ENCODE measurements around the gene MYBBP1A. TPM values are rescaled to one million over a fixed set of nuclear protein-coding genes. Genes with fewer than 3 reads are reported as not detected.

MYBBP1A gene
- total RNA-seq, 1 experiment from 2014 or later, result 163 TPM

GRCh38 chr17:4554997-4555799 lies at the start of gene MYBBP1A (continued):
- TF ChIP-seq HMGXB4 (CRISPR knock-in tag; IDR thresholded peaks at IDR 0.05) (peak; percentile 68; the same call in 1 of the 2 replicates), IRF2 (CRISPR knock-in tag; IDR thresholded peaks at IDR 0.05; ENCODE audit: borderline replicate concordance, low read depth) (no peak), TEAD4 (CRISPR knock-in tag; IDR thresholded peaks at IDR 0.05) (no peak), ARID4B (CRISPR knock-in tag; IDR thresholded peaks at IDR 0.05; ENCODE audit: borderline replicate concordance) (peak; percentile 88), MXD4 (CRISPR knock-in tag; IDR thresholded peaks at IDR 0.05; ENCODE audit: borderline replicate concordance) (no peak), ZBTB21 (CRISPR knock-in tag; IDR thresholded peaks at IDR 0.05; ENCODE audit: borderline replicate concordance) (peak; percentile 85; the same call in 1 of the 2 replicates), GABPB1 (CRISPR knock-in tag; IDR thresholded peaks at IDR 0.05) (peak; percentile 83), SMAD4 (CRISPR knock-in tag; IDR thresholded peaks at IDR 0.05) (peak; percentile 33; the same call in 1 of the 2 replicates), JAZF1 (CRISPR knock-in tag; IDR thresholded peaks at IDR 0.05) (no peak), ATF3 (CRISPR knock-in tag; conservative IDR thresholded peaks at IDR 0.05) (no peak), ETV6 (CRISPR knock-in tag; IDR thresholded peaks at IDR 0.05) (peak; percentile 91), SMAD3 (CRISPR knock-in tag; IDR thresholded peaks at IDR 0.05; ENCODE audit: borderline replicate concordance) (0 out of 2 replicates have a peak, but pooled peaks have one; percentile 15), CREB1 (CRISPR knock-in tag; IDR thresholded peaks at IDR 0.05) (no peak), RELA (CRISPR knock-in tag; IDR thresholded peaks at IDR 0.05; ENCODE audit: borderline replicate concordance) (0 out of 2 replicates have a peak, but pooled peaks have one; percentile 87)
- TF ChIP-seq, protein P1, sequence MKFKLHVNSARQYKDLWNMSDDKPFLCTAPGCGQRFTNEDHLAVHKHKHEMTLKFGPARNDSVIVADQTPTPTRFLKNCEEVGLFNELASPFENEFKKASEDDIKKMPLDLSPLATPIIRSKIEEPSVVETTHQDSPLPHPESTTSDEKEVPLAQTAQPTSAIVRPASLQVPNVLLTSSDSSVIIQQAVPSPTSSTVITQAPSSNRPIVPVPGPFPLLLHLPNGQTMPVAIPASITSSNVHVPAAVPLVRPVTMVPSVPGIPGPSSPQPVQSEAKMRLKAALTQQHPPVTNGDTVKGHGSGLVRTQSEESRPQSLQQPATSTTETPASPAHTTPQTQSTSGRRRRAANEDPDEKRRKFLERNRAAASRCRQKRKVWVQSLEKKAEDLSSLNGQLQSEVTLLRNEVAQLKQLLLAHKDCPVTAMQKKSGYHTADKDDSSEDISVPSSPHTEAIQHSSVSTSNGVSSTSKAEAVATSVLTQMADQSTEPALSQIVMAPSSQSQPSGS (CRISPR knock-in tag; IDR thresholded peaks at IDR 0.05; ENCODE audit: borderline replicate concordance, low read depth), result no peak
- TF ChIP-seq, protein P2, sequence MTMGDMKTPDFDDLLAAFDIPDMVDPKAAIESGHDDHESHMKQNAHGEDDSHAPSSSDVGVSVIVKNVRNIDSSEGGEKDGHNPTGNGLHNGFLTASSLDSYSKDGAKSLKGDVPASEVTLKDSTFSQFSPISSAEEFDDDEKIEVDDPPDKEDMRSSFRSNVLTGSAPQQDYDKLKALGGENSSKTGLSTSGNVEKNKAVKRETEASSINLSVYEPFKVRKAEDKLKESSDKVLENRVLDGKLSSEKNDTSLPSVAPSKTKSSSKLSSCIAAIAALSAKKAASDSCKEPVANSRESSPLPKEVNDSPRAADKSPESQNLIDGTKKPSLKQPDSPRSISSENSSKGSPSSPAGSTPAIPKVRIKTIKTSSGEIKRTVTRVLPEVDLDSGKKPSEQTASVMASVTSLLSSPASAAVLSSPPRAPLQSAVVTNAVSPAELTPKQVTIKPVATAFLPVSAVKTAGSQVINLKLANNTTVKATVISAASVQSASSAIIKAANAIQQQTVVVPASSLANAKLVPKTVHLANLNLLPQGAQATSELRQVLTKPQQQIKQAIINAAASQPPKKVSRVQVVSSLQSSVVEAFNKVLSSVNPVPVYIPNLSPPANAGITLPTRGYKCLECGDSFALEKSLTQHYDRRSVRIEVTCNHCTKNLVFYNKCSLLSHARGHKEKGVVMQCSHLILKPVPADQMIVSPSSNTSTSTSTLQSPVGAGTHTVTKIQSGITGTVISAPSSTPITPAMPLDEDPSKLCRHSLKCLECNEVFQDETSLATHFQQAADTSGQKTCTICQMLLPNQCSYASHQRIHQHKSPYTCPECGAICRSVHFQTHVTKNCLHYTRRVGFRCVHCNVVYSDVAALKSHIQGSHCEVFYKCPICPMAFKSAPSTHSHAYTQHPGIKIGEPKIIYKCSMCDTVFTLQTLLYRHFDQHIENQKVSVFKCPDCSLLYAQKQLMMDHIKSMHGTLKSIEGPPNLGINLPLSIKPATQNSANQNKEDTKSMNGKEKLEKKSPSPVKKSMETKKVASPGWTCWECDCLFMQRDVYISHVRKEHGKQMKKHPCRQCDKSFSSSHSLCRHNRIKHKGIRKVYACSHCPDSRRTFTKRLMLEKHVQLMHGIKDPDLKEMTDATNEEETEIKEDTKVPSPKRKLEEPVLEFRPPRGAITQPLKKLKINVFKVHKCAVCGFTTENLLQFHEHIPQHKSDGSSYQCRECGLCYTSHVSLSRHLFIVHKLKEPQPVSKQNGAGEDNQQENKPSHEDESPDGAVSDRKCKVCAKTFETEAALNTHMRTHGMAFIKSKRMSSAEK (CRISPR knock-in tag; IDR thresholded peaks at IDR 0.05; ENCODE audit: borderline replicate concordance), result no peak
- TF ChIP-seq, protein P3, sequence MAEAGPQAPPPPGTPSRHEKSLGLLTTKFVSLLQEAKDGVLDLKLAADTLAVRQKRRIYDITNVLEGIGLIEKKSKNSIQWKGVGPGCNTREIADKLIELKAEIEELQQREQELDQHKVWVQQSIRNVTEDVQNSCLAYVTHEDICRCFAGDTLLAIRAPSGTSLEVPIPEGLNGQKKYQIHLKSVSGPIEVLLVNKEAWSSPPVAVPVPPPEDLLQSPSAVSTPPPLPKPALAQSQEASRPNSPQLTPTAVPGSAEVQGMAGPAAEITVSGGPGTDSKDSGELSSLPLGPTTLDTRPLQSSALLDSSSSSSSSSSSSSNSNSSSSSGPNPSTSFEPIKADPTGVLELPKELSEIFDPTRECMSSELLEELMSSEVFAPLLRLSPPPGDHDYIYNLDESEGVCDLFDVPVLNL (CRISPR knock-in tag; IDR thresholded peaks at IDR 0.05; ENCODE audit: borderline replicate concordance, low read depth), result no peak
- TF ChIP-seq, protein P4, sequence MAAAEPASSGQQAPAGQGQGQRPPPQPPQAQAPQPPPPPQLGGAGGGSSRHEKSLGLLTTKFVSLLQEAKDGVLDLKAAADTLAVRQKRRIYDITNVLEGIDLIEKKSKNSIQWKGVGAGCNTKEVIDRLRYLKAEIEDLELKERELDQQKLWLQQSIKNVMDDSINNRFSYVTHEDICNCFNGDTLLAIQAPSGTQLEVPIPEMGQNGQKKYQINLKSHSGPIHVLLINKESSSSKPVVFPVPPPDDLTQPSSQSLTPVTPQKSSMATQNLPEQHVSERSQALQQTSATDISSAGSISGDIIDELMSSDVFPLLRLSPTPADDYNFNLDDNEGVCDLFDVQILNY (CRISPR knock-in tag; IDR thresholded peaks at IDR 0.05), result no peak
- TF ChIP-seq, protein P5, sequence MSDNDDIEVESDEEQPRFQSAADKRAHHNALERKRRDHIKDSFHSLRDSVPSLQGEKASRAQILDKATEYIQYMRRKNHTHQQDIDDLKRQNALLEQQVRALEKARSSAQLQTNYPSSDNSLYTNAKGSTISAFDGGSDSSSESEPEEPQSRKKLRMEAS (CRISPR knock-in tag; IDR thresholded peaks at IDR 0.05), result peak; percentile 98
